Fibroblast of the aortic adventitia (primary cell): ENCODE measurements around the gene C17orf67. TPM values are rescaled to one million over a fixed set of nuclear protein-coding genes. Genes with fewer than 3 reads are reported as not detected.

Experiments used
- DNase-seq: peaks from one replicate; pipeline ENCODE4 v3.0.0-alpha.2; 2010; ENCODE audit warnings: low read depth
- H3K4me3 ChIP-seq: 2 replicates; pipeline ENCODE4 v1.5.1; 2011; ENCODE audit warnings: low read depth, mild to moderate bottlenecking, control low read depth, low read length, moderate library complexity
- CTCF ChIP-seq: IDR thresholded peaks from 2 replicates; pipeline ENCODE4 v1.5.1; 2011; ENCODE audit warnings: mild to moderate bottlenecking, low read length, control low read depth, inconsistent platforms; ENCODE audit not compliant: insufficient read depth
- total RNA-seq: library from RNA; depleted of rRNA; stranded (reverse); fragments of >200 nt; gene quantifications from 2 replicates; pipeline ENCODE4 v1.2.3, GENCODE V29; 2012; ENCODE audit warnings: low replicate concordance

Gene C17orf67
- total RNA-seq, 1 donor: 0.99 TPM

- DNase-seq: no peak
- no peak for TF ChIP-seq CTCF
- H3K4me3 ChIP-seq: no peak overlapping the region
Measured at GRCh38 chr17:56803071-56803470, 30.6 kb downstream of the C17orf67 start.

DNA sequence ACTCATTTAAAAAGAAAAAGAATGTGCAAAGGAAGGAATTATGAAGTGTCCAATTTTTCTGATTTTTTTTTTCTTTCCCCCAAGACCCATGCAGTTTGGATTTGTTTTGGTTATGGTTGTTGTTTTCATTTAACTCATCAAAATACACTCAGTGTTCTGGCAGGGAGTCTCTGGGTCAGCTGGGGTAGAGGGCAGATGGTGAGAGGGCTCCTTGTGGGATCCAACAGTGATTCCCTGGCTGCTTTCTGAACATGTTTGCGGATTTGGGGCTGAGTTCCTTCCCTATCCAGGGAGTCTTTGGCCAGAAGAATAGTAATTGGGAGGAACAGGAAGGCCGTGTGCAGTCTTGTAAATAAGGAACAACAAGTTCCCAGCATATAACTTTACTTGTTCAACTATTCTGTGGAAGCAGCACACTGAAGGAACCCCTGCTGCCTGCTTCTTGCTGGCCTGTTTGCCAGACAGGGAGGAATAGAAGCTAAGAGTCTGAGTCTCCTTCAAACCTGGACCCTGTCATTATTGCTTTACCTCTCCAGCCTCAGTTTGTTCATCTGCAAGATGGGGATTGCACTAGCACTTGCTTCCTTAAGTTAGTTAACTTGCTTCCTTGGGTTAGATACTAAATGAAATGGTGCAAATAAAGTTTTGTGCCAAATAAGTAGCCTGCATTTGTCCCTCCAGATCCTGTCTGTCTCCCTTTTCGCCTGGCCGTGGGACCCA is 32.1 kb downstream of the C17orf67 start:
- H3K4me3 ChIP-seq: no peak overlapping the region
- DNase-seq: no peak
- TF ChIP-seq CTCF: no peak

GRCh38 chr17:56798916-56799315 is 34.8 kb downstream of the C17orf67 start:
- TF ChIP-seq CTCF: no peak
- H3K4me3 ChIP-seq: no peak overlapping the region
- no peak for DNase-seq

DNA sequence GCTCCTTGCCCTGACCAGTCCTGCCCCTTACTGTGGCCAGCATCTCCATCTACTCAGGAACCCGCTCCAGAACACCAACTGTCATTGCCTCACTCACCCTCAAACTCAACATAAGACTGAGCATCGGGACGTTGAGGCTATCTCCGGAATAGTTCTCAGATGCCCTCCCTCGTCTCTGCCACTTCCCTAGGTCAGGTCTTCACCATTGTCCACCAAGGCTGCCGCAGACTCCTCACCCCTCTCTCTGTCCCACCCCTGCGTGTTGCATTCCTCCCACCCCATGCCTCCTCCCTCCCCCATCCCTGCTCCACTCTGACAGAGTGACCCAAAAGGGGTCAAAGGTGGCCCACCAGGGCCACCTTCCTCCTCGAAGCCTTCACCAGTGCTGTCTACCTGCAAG is 37.2 kb downstream of the C17orf67 start:
- no peak for DNase-seq
- H3K4me3 ChIP-seq: no peak overlapping the region
- TF ChIP-seq CTCF: no peak

DNA sequence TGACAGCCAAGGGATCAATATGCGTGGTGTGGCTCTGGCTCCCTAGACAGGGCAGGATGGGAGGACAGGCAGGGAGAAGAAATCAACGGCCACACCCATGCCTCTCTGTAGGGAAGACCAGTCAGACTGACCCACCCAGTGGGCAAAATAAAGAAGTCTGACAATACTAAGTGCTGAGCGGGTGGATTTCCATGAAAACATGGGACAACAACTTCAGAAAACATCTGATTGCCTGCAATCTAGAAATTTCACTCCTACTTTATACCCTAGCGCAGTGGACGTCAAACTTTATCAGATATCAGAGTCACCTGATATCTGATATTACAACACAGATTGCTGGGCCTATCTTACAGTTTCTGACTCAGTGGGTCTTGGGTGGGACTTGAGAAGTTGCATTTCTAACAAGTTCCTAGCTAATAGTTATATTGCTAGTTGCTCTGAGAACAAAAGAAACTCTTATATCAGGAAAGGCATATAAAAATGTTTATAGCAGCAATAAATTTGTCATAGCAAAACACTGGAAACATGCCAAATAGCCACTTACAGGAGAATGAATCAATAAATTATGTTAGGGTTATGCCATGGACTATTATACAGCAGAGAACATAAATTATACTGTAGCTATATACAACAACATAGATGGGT is 38.4 kb downstream of the C17orf67 start:
- no peak overlapping the region for H3K4me3 ChIP-seq

DNA sequence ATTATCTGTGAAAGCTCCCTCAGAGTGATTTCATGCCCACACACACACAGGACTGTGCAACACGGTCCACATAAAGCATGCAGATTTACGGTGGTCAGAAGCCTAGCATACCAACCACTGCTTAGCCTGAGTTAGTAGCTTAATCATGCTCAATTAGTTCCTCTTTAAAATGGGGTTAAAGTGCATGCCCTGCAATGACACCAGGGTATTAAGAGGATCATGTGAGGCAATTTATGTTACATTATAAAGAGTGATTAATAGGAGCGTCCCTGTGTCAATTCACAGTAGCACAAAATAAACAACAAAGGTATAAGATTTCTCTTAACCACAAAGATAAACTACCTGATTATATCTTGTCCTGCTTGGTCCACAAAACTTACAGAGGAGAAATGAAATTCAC is 39.8 kb downstream of the C17orf67 start:
- no peak for TF ChIP-seq CTCF
- H3K4me3 ChIP-seq: no peak overlapping the region
- DNase-seq: no peak

More for the DNA sequence above, 38.4 kb downstream of the C17orf67 start:
- no peak for DNase-seq
- TF ChIP-seq CTCF: no peak

GRCh38 chr17:56793531-56793930 is 40.2 kb downstream of the C17orf67 start:
- no peak for DNase-seq
- no peak overlapping the region for H3K4me3 ChIP-seq
- TF ChIP-seq CTCF: no peak
